ENCODE measurements around the gene LGR4. TPM values are rescaled to one million over a fixed set of nuclear protein-coding genes. Genes with fewer than 3 reads are reported as not detected.

LGR4 gene
- total RNA-seq, 1 donor from 2014 or later = 3.0 TPM

DNA sequence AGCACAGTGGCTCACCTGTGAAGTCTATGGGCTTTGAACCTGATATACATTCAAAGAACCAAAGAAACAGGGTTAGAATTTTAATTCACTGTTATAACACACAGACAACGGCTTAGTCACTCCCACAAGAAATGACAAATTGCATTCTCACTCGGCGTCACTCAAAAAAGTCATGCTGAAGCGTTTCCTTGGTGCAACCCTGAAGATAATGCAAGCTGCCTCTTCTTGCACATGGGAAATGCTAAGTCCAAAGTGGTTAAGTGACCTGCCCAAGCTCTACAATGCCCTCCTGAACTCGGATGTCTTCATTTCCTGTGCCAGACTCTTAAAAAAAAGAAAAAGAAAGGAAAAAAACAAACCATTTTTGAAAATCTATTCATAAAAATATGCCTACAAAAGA is 10.0 kb downstream of the LGR4 start:
- intact Hi-C loops (cut with micrococcal nuclease) = no loop called here
- CTCF ChIA-PET = no interaction called here
- ATAC-seq (ENCODE audit: low read depth) = no peak
- Mint-ChIP-seq H3K27ac (no peak overlapping the region), H3K4me1 (no peaks in the 10 kb centered on the region), H3K36me3 (ENCODE audit: low read depth) (no peaks in the 10 kb centered on the region), H3K9me3 (no peaks in the 10 kb centered on the region), H3K4me3 (no peak overlapping the region), H3K27me3 (peaks cover 17% of the 10 kb centered on the region)
- POLR2A ChIA-PET = no interaction called here
- TF ChIP-seq, protein P1, sequence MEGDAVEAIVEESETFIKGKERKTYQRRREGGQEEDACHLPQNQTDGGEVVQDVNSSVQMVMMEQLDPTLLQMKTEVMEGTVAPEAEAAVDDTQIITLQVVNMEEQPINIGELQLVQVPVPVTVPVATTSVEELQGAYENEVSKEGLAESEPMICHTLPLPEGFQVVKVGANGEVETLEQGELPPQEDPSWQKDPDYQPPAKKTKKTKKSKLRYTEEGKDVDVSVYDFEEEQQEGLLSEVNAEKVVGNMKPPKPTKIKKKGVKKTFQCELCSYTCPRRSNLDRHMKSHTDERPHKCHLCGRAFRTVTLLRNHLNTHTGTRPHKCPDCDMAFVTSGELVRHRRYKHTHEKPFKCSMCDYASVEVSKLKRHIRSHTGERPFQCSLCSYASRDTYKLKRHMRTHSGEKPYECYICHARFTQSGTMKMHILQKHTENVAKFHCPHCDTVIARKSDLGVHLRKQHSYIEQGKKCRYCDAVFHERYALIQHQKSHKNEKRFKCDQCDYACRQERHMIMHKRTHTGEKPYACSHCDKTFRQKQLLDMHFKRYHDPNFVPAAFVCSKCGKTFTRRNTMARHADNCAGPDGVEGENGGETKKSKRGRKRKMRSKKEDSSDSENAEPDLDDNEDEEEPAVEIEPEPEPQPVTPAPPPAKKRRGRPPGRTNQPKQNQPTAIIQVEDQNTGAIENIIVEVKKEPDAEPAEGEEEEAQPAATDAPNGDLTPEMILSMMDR (IDR thresholded peaks at IDR 0.05) = no peak
- DNase-seq = no peak

DNA sequence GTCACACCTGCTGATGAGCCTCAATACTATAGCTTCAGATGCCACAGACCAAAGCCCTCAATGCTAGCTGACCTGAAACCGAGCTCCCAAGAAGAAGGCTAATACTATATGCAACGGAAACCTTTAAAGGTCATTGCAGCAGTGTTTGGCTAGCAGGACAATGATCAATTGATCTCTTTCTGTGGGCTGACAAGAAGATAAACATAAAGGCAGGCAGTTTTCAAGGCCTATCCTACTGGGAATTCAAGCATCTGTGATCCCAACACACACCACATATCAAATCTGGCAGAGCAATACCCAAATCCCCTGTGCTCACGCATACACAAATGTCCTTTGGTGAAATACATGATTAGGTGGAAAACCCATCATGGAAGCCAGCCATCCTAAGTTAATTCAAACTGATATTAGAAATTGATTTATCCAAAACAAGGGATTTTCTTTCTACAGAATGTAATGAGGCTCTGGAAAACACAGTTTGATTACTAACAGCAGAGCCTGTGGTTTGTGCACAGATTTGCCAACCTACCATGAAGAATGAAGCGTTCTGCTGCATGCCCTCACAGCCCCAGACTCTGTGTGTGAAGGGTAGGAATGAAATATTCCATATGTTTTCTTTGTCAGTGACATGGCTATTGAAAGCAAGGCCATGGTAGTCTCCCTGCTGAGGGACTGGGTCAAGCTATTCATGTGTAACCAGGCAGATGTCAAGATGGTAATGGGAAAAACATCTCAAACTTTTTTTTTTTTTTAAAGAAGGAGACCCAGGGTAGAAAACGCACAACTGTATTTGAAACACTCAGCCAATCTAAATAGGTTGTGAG is 12.2 kb downstream of the LGR4 start:
- H3K27me3 Mint-ChIP-seq = peaks cover 11% of the 10 kb centered on the region
- intact Hi-C loops (cut with micrococcal nuclease) = no loop called here
- ChIA-PET POLR2A (no interaction called here), CTCF (no interaction called here)
- ATAC-seq (ENCODE audit: low read depth) (no peak), DNase-seq (no peak)
- H3K9me3 Mint-ChIP-seq = no peaks in the 10 kb centered on the region
- no peaks in the 10 kb centered on the region for H3K36me3 Mint-ChIP-seq (ENCODE audit: low read depth)
- H3K4me3 Mint-ChIP-seq = no peak overlapping the region
- no peaks in the 10 kb centered on the region for H3K4me1 Mint-ChIP-seq
- TF ChIP-seq, protein P1 (IDR thresholded peaks at IDR 0.05) = no peak
- no peak overlapping the region for H3K27ac Mint-ChIP-seq

DNA sequence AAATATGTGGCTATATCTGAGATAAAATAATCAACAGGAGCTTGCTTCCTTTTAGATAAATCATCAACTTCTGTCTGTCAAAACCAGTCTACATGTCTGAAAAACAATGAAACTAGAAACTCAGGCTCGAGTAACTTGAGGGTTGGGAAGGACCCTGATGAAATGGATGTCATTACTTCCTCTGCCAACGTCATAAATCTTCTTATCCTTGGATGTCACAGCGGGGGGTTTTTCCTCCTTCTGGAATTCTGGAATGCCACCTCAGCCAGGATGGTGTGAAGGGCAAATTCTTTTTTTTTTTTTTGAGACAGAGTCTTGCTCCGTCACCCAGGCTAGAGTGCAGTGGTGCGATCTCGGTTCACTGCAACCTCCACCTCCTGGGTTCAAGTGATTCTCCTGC is 13.4 kb downstream of the LGR4 start:
- no peaks in the 10 kb centered on the region for H3K4me1 Mint-ChIP-seq
- POLR2A ChIA-PET = no interaction called here
- no peaks in the 10 kb centered on the region for H3K9me3 Mint-ChIP-seq
- no peak overlapping the region for H3K27ac Mint-ChIP-seq
- H3K4me3 Mint-ChIP-seq = no peak overlapping the region
- intact Hi-C loops (cut with micrococcal nuclease) = no loop called here
- TF ChIP-seq, protein P1 (IDR thresholded peaks at IDR 0.05) = no peak
- CTCF ChIA-PET = no interaction called here
- DNase-seq = no peak
- no peak for ATAC-seq (ENCODE audit: low read depth)
- peaks cover 11% of the 10 kb centered on the region for H3K27me3 Mint-ChIP-seq
- no peaks in the 10 kb centered on the region for H3K36me3 Mint-ChIP-seq (ENCODE audit: low read depth)

DNA sequence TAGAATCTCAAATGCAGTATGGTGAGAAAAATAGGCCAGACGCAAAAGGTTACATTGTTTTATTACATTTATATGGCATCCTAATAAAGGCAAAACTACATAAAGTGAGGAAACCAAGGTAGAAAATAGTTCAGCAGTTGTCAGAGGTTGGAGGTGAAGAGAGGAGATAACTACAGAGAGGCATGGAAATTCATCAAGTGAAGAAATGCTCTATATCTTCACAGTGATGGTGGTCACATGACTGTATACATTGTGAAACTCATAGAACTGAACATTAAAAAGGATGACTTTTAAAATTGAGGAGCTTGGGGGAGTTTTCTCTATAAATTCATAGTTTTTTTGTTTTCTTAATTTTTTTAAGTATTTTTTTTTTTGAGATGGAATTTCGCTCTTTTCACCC is 14.4 kb downstream of the LGR4 start:
- intact Hi-C loops (cut with micrococcal nuclease) = no loop called here
- no peak overlapping the region for H3K27ac Mint-ChIP-seq
- POLR2A ChIA-PET = no interaction called here
- DNase-seq (no peak), ATAC-seq (ENCODE audit: low read depth) (no peak)
- TF ChIP-seq, protein P1 (IDR thresholded peaks at IDR 0.05) = no peak
- no peak overlapping the region for H3K4me3 Mint-ChIP-seq
- no peaks in the 10 kb centered on the region for H3K4me1 Mint-ChIP-seq
- CTCF ChIA-PET = no interaction called here
- H3K9me3 Mint-ChIP-seq = no peaks in the 10 kb centered on the region
- H3K27me3 Mint-ChIP-seq = peaks cover 7% of the 10 kb centered on the region
- no peaks in the 10 kb centered on the region for H3K36me3 Mint-ChIP-seq (ENCODE audit: low read depth)

DNA sequence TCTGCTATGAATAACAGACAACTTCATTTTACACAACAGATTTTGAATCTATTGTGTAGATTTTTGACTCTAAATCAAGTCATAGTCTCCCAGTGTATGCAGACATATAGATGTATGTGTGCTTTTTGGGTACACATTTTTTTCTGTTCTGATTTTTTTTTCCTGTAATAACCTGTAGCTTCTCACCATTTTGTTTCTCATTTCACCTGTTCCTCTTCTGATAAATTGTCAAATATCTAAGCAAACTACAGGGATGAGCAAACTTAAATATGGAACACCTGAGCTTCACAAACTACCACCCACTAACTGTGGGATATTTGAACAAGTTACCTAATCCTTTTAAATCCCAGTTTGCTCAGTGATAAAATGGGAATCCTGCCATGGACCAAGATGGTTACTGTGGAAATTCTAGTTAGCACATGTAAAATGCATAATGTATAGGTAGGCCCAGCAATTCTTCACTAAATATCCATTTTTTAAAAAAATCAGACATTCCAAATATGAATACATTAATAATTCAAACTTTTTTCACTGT is 15.7 kb downstream of the LGR4 start:
- POLR2A ChIA-PET = interaction anchor here (0.6 kb wide), 1 partner anchor 52 kb away, joined by 3 read pairs; no protein-coding TSS in a partner anchor
- intact Hi-C loops (cut with micrococcal nuclease) = no loop called here
- CTCF ChIA-PET = no interaction called here
- no peaks in the 10 kb centered on the region for H3K9me3 Mint-ChIP-seq
- H3K36me3 Mint-ChIP-seq (ENCODE audit: low read depth) = no peaks in the 10 kb centered on the region
- H3K27me3 Mint-ChIP-seq = peaks cover 4% of the 10 kb centered on the region
- no peaks in the 10 kb centered on the region for H3K4me1 Mint-ChIP-seq
- ATAC-seq (ENCODE audit: low read depth) = no peak
- no peak overlapping the region for H3K4me3 Mint-ChIP-seq
- TF ChIP-seq, protein P1 (IDR thresholded peaks at IDR 0.05) = no peak
- H3K27ac Mint-ChIP-seq = no peak overlapping the region
- DNase-seq = no peak
